ENCODE measurements around the gene CCDC192.

The CCDC192 gene

DNA sequence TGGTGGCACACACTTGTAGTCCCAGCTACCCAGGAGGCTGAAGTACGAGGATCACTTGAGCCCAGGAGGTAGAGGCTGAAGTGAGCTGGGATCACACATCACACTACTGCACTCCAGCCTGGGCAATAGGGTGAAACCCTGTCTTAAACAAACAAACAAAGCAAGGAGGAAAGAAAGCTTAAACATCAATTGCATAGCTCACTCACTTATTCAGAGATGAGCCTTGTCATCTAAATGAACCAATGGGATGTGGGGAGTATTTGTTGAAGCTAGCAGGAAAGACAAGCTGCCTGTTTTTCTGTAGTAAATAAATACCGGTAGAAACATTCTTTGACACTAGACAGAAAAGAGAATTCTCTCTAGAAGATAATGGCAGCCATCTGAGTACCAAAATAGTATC lies 219.4 kb downstream of the CCDC192 start:
- DNase-seq (ENCODE audit: low read depth in 2 of 2) = no peak

- DNase-seq (ENCODE audit: low read depth in 2 of 2) = no peak
Observed at GRCh38 chr5:127923804-127924570, 220.8 kb downstream of the CCDC192 start.

DNA sequence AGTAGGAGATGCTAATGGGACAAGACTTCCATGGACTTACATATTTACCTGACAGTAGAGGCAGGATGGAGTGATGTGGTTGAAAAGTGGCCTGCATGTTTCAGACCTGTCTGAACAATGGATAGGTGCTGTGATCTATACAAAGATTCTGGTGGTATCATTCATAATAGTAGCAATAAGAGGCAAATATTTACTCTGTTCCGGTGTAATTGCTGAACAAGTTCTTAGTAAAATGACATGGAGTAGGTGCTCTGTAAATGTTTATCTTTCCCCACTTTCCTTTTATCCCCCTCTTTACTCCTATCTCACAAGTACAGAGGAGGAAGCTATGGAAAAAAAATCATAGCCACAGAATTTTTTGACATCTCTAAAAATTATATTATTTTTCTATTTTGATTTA lies 221.4 kb downstream of the CCDC192 start:
- no peak for DNase-seq (ENCODE audit: low read depth in 2 of 2)

GRCh38 chr5:127925916-127926315 lies 222.7 kb downstream of the CCDC192 start:
- DNase-seq (ENCODE audit: low read depth in 2 of 2) = no peak

DNA sequence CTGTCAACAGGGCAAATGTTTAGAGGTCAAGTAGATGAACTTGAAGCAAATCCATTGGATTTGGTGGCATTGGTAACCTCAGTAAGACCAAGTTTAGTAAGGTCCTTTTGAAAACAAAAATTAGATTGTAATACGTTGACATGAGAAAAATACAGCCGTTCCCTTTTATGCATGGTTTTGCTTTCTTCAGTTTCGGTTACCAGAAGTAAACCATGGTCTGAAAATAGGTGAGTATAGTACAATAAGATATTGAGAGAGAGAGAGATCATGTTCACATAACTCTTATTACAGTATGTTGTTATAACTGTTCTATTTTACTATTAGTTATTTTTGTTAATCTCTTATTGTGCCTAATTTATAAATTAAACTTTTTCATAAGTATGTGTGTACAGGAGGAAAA lies 223.8 kb downstream of the CCDC192 start:
- no peak for DNase-seq (ENCODE audit: low read depth in 2 of 2)

DNA sequence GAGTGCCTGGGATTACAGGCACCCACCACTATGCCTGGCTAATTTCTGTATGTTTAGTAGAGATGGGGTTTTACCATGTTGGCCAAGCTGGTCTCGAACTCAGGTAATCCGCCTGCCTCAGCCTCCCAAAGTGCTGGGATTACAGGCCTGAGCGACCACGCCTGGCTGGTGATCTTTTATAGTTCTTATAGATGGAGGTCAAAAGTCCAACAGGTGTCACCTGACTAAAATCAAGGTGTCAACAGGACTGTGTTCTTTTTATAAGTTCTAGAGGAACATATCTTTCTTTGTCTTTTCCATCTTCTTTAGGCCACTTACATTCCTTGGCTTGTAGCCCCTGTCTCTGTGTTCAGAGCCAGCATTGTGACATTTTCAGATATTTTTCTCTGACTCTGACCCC lies 224.9 kb downstream of the CCDC192 start:
- no peak for DNase-seq (ENCODE audit: low read depth in 2 of 2)

- DNase-seq (ENCODE audit: low read depth in 2 of 2) = no peak
Observed at GRCh38 chr5:127930311-127930710, 227.1 kb downstream of the CCDC192 start.

- DNase-seq (ENCODE audit: low read depth in 2 of 2) = no peak
Observed at GRCh38 chr5:127931396-127931795, 228.2 kb downstream of the CCDC192 start.

DNA sequence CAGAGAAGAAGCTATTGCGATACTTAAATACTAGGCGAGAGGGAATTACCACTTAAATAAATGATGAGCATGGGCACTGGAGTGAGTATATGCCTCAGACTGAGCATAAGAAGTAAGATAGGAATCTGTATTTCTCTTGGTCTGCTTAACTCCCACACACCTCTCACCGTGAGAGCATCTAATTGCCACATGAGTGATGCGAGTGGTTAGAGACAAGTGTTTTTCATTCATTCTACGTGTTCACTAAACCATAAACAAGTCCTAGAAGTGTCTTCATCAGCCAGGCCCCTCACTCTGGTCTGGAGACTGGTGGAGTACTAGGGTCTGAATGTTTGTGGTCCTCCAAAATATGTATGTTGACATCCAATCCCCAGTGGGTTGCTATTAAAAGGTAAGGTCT lies 230.2 kb downstream of the CCDC192 start:
- no peak for DNase-seq (ENCODE audit: low read depth in 2 of 2)

- no peak for DNase-seq (ENCODE audit: low read depth in 2 of 2)
Observed at GRCh38 chr5:127934791-127935256, 231.6 kb downstream of the CCDC192 start.

GRCh38 chr5:127935398-127935797 lies 232.2 kb downstream of the CCDC192 start:
- no peak for DNase-seq (ENCODE audit: low read depth in 2 of 2)

- peak; percentile 3 to 4 for DNase-seq (ENCODE audit: low read depth in 2 of 2)
Observed at GRCh38 chr5:127936439-127936972, 233.3 kb downstream of the CCDC192 start.

DNA sequence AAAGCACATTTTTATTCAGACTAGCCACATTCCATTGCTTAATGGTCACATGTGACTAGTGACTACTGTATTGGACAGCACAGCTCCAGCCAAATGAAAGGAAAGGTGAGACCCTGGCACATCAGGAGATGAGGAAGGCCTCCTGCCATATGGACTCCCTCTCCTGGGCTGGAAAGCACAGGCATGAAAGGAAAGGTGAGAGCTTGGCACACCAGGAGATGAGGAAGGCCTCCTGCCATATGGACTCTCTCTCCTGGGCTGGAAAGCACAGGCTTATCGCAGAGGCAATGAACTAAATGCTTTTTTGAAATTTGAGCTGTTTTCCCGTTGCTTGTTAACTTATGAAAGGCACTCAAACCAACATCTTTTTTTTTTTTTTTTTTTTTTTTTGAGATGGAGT lies 235.6 kb downstream of the CCDC192 start:
- no peak for DNase-seq (ENCODE audit: low read depth in 2 of 2)

DNA sequence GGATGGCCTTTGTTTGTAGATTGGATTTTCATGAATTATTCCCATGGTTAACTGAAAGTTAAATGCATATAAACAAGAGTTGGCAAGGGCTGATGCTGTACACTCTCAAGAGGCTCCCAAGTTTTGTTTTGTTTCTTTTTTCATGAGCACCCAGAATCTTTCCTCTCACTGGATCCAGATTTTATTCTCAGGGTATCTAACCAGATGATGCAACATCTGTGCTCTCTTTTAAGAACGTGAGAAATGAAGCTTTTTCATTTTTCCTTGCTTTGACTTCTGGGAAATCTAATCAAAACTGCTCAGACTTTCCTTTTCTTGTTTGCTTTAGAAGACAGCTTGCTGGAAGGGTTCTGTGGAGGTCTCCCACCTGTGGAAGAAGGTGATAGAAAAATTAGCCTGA lies 237.7 kb downstream of the CCDC192 start:
- DNase-seq (ENCODE audit: low read depth in 2 of 2) = no peak

- no peak for DNase-seq (ENCODE audit: low read depth in 2 of 2)
Observed at GRCh38 chr5:127941646-127942045, 238.5 kb downstream of the CCDC192 start.

GRCh38 chr5:127942246-127943060 lies 239.3 kb downstream of the CCDC192 start:
- no peak for DNase-seq (ENCODE audit: low read depth in 2 of 2)

- no peak for DNase-seq (ENCODE audit: low read depth in 2 of 2)
Observed at GRCh38 chr5:127943061-127943371, 239.8 kb downstream of the CCDC192 start.

GRCh38 chr5:127944125-127944524 lies 240.9 kb downstream of the CCDC192 start:
- DNase-seq (ENCODE audit: low read depth in 2 of 2) = no peak

DNA sequence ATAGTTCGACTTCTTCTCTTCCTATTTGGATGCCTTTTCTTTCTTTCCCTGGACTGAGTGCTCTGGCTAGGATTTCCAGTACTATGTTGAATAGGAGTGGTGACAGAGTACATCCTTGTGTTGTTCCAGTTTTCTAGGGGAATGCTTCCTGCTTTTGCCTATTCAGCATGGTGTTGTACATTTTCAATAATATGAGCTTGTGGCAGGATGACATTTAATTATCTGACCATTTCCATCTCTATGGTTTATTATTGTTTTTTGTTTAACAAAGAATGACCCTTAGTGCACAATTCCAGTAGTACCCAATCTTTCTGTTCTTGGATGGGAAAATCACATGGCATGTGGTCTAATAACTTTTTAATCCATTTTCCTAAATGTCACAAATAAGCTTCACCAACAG lies 244.8 kb downstream of the CCDC192 start:
- DNase-seq (ENCODE audit: low read depth in 2 of 2) = no peak

DNA sequence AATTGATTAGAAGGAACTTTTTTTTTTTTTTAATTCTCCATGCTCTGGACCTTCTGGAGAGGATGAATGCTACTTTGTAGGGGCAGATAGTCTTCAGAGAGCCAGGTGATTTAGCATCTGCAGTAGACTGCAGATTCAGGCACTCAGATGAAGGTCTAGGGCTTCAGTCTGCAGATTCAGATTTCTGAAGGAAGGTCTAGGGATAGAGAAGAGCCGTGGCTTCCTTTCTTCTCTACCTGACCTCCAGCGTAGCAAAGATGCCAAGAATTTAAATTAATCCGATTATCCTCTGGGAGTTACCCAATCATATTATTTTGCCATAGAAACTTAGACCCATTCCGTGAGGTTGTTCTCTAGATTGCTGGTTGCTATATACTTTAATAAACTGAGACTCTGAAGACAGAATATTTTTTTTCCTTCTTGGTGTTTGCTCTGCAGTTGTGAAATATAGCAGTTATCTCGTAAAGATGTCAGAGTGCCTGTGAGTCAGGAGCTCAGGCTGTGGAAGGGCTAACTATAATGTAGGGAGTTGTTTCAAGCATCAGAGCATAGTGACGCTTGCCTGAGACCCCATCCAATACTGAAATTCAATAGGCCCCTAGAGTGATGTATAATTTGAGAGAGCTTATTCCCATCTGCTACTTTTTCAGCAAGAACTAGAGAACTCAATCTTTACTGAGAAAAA lies 247.7 kb downstream of the CCDC192 start:
- no peak for DNase-seq (ENCODE audit: low read depth in 2 of 2)

DNA sequence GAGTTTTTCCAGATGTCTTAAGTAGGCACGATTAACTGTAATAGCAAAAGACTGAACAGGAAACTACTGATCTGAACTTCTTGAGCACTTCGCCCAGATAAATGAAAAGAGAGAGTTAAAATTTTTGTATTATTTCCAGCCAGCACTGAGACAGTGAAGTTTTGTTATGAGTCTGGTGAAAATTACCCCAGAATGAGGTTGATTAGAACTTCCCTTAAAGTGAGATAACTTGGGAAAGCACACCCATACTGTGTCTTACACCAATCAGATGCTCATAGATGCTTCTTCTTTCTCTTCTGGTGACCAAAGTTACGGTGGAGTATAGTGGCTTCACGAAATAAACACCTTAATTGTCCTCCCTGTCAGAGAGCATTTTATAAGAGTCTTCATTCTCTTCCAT lies 248.6 kb downstream of the CCDC192 start:
- DNase-seq (ENCODE audit: low read depth in 2 of 2) = no peak

DNA sequence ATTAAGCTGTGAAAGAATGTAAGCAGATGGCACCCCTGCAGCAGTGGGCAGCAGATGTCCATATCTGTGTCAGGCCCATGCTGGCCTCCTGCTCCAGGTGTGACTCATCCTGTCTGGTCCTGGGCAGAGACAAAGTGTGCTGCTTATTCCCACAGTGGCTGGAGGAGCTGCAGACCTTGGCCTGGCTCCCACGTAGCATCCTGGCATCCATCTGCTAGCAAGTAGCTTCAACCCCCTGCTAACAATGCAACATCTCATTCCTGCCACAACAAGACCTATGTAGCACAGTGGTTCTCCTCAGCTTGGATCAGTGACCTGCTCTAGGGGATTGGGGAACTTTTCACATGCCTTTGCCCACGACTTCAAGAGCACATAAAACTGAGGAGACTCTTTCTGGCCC lies 254.0 kb downstream of the CCDC192 start:
- DNase-seq (ENCODE audit: low read depth in 2 of 2) = no peak
